HepG2 (cell line): ENCODE measurements around the gene JSRP1. TPM values are rescaled to one million over a fixed set of nuclear protein-coding genes. Genes with fewer than 3 reads are reported as not detected.

Source experiments
- ATAC-seq: fragments of 200-7000 bp; cut with Tn5 transposase; 3 replicates; pipeline ENCODE4 v1.9.1; 2020; ENCODE audit warnings: mild to moderate bottlenecking, moderate library complexity
- BruUV-seq: library from RNA; stranded (reverse); fragments of 400-500 nt; replicated peaks from 2 replicates; lab custom pipeline; 2021; lab: Mats Ljungman, UMichigan
- CTCF ChIA-PET: fragments of 300-600 bp; formaldehyde crosslinking; extraction: SDS; loops from one replicate; lab custom pipeline; 2021; ENCODE audit warnings: low total read pairs, inconsistent platforms, low intra/inter-chr PET ratio; lab: Yijun Ruan, JAX
- POLR2A ChIA-PET: fragments of 350-600 bp; sonication (Branson Sonifier 250); formaldehyde crosslinking; loops from one replicate; lab custom pipeline; 2020; ENCODE audit warnings: antibody characterized with exemption, inconsistent platforms; lab: Yijun Ruan, JAX
- DNase-seq: peaks from one replicate; pipeline ENCODE4 v3.0.0-alpha.2; 2015; ENCODE audit warnings: low spot score
- FAIRE-seq: peaks from 3 replicates; lab custom pipeline; 2011; peaks lifted over from hg19 to GRCh38; lab: Jason Lieb, UNC
- H2AFZ ChIP-seq: one replicate; pipeline ENCODE4 v1.6.1; 2011; ENCODE audit warnings: low read length, inconsistent platforms
- H3K27ac ChIP-seq: fragments of 300-600 bp; 3 replicates; pipeline ENCODE4 v1.8.0; 2011; ENCODE audit warnings: mixed run types, mild to moderate bottlenecking, mixed read lengths, low read length, inconsistent platforms; ENCODE audit not compliant: insufficient read depth; ENCODE audit errors: extremely low read length
- H3K27me3 ChIP-seq, 2 experiments: fragments of 200-600 bp in 1 of 2; 2 replicates in 1 of 2; 3 replicates in 1 of 2; pipeline versions ENCODE4 v1.6.0 to v1.8.0; 2011; ENCODE audit warnings: low read length in 2 of 2, mild to moderate bottlenecking in 2 of 2, moderate library complexity in 2 of 2, inconsistent platforms in 1 of 2; ENCODE audit not compliant: insufficient read depth in 2 of 2, control insufficient read depth in 1 of 2
- H3K36me3 ChIP-seq, 2 experiments: fragments of 200-600 bp in 1 of 2; replicated peaks in 1 of 2; 2 replicates in 1 of 2; 3 replicates in 1 of 2; pipeline versions ENCODE4 v1.5.1 to v1.8.0; 2011; ENCODE audit warnings: low read length in 2 of 2, inconsistent platforms in 1 of 2; ENCODE audit not compliant: insufficient read depth in 2 of 2, control insufficient read depth in 1 of 2
- H3K4me1 ChIP-seq: 2 replicates; pipeline ENCODE4 v1.5.1; 2012; ENCODE audit warnings: low read length, inconsistent platforms; ENCODE audit not compliant: insufficient read depth
- H3K4me2 ChIP-seq: 2 replicates; pipeline ENCODE4 v1.6.0; 2011; ENCODE audit warnings: low read depth, low read length, inconsistent platforms
- H3K4me3 ChIP-seq, 3 experiments: fragments of 200-600 bp in 1 of 3; sonication (generic), shearing (Covaris generic) in 1 of 3; replicated peaks in 1 of 3; 2 replicates each; pipeline ENCODE4 v1.5.1; 2011 to 2016; ENCODE audit warnings: low read length in 3 of 3, inconsistent platforms in 2 of 3, low read depth in 2 of 3, mild to moderate bottlenecking in 2 of 3, control low read depth in 1 of 3, mixed read lengths in 1 of 3; ENCODE audit not compliant: insufficient read depth in 1 of 3
- H3K79me2 ChIP-seq: one replicate; pipeline ENCODE4 v1.6.1; 2011; ENCODE audit warnings: low read length, inconsistent platforms; ENCODE audit not compliant: insufficient read depth
- H3K9ac ChIP-seq: 2 replicates; pipeline ENCODE4 v1.6.0; 2011; ENCODE audit warnings: mild to moderate bottlenecking, low read depth, low read length, inconsistent platforms; ENCODE audit not compliant: insufficient read depth
- H3K9me3 ChIP-seq: 2 replicates; pipeline ENCODE4 v1.5.1; 2012; ENCODE audit warnings: mild to moderate bottlenecking, low read length
- H4K20me1 ChIP-seq: 2 replicates; pipeline ENCODE4 v1.6.0; 2011; ENCODE audit warnings: inconsistent platforms, mild to moderate bottlenecking, low read length, moderate library complexity; ENCODE audit not compliant: insufficient read depth
- AGO2 ChIP-seq: fragments of 200-400 bp; formaldehyde crosslinking; optimal IDR thresholded peaks from 2 replicates; pipeline ENCODE3; 2017; ENCODE audit warnings: mild to moderate bottlenecking, low read depth, low read length, moderate library complexity
- ZBTB38 ChIP-seq: sonication (generic); formaldehyde crosslinking; IDR thresholded peaks from 2 replicates; pipeline ENCODE4 v1.5.1; 2020; ENCODE audit warnings: mild to moderate bottlenecking, missing genetic modification reagents
- WGBS: methylation state at CpG from one replicate; pipeline ENCODE4 v1.1.6; 2017; ENCODE audit warnings: low lambda C conversion rate; 5-methylcytosine and 5-hydroxymethylcytosine counted together
- in situ Hi-C: cut with HindIII; loops from 2 replicates; pipeline ENCODE4 v1.10.0; 2017; ENCODE audit warnings: low pct_unique_long_range_greater_than_20kb; ENCODE audit not compliant: extremely low pct_ligation_motif_present
- intact Hi-C: fragments of 100-400 bp; cut with micrococcal nuclease; formaldehyde crosslinking; loops from one replicate; pipeline ENCODE4 v1.10.0; 2022; ENCODE audit not compliant: unreplicated experiment
- polyA plus RNA-seq, 8 experiments: library from polyadenylated mRNA; depleted of rRNA in 3 of 8; stranded (reverse) in 7 of 8; unstranded in 1 of 8; fragments of >200 nt; fragmentation: Illumina TruSeq in 4 of 8; extraction: Trizol in 4 of 8; gene quantifications; 2 replicates each; pipeline versions ENCODE4 v1.2.1 to v1.2.3, GENCODE V29; 2011 to 2016; ENCODE audit warnings: low read depth in 4 of 8, missing spikeins in 1 of 8, mixed read lengths in 1 of 8; ENCODE audit not compliant: insufficient read depth in 1 of 8
- total RNA-seq, 5 experiments: library from RNA; depleted of rRNA; stranded (reverse); fragments of >200 nt; fragmentation: Illumina TruSeq; extraction: Trizol; gene quantifications; 2 replicates each; pipeline ENCODE4 v1.2.3, GENCODE V29; 2016; ENCODE audit warnings: low read depth in 1 of 5
- TF ChIP-seq, protein P1 (sequence below): sonication (generic); formaldehyde crosslinking; IDR thresholded peaks from 2 replicates; pipeline ENCODE4 v1.5.0; 2020; ENCODE audit warnings: mild to moderate bottlenecking, missing genetic modification reagents
- TF ChIP-seq, protein P2 (sequence below): sonication (generic); formaldehyde crosslinking; IDR thresholded peaks from 2 replicates; pipeline ENCODE4 v1.8.0; 2022; ENCODE audit warnings: missing genetic modification reagents, mild to moderate bottlenecking, moderate library complexity, borderline replicate concordance

JSRP1 gene
- total and polyA plus RNA-seq, 2 of the 13 experiments (the other 11 are each of a cell fraction or from before 2014, with no cell fraction given) = 0.16 to 0.38 TPM

DNA sequence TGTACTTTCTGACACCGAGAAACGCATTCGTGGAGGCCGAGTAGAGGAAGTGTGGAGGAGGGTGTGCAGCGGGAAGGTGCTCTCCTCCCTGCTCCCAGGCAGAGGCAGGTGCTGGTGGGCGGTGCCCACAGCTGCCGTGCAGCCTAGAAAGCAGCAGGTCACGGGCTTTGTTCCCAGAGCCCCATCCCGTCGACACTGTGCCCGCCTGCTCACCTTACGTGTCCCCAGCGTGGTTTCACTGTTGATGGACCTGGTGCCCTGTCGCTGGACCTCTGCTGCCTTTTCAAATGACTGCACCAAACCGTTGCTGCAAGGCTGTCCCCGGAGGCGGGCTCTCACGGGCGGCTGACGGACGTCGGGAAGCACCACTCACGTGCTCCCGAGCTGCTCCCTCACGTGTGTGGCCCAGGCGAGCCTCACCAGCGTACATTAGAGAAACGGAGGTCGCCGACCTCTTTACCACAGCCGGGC lies 40.9 kb downstream of the JSRP1 start:
- POLR2A ChIA-PET = interaction anchor here (0.6 kb wide), 1 partner anchor 17 kb away, joined by 3 read pairs; no protein-coding TSS in a partner anchor
- Histone ChIP-seq H3K4me3 (no peak overlapping the region), H3K9ac (no peak overlapping the region), H3K9me3 (no peaks in the 10 kb centered on the region), H3K4me1 (peaks cover 27% of the 10 kb centered on the region), H3K27ac (no peak overlapping the region), H2AFZ (no peak overlapping the region), H3K36me3 (peaks cover 41 to 79% of the 10 kb centered on the region in 2 experiments), H3K79me2 (no peaks in the 10 kb centered on the region), H3K27me3 (no peaks in the 10 kb centered on the region), H3K4me2 (no peak overlapping the region), H4K20me1 (no peaks in the 10 kb centered on the region)
- 0 out of 2 replicates have a peak, but pooled peaks have one; percentile 39 for TF ChIP-seq ZBTB38
- TF ChIP-seq, protein P1, sequence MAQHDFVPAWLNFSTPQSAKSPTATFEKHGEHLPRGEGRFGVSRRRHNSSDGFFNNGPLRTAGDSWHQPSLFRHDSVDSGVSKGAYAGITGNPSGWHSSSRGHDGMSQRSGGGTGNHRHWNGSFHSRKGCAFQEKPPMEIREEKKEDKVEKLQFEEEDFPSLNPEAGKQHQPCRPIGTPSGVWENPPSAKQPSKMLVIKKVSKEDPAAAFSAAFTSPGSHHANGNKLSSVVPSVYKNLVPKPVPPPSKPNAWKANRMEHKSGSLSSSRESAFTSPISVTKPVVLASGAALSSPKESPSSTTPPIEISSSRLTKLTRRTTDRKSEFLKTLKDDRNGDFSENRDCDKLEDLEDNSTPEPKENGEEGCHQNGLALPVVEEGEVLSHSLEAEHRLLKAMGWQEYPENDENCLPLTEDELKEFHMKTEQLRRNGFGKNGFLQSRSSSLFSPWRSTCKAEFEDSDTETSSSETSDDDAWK = no peak
- FAIRE-seq (no peak), ATAC-seq (no peak), DNase-seq (no peak)
- no TSS peak for BruUV-seq
- CTCF ChIA-PET = no interaction called here
- intact Hi-C loops (no loop called here), in situ Hi-C loops (no loop called here)
- WGBS = 97% methylated on average over 30 of the region's 31 CpGs

DNA sequence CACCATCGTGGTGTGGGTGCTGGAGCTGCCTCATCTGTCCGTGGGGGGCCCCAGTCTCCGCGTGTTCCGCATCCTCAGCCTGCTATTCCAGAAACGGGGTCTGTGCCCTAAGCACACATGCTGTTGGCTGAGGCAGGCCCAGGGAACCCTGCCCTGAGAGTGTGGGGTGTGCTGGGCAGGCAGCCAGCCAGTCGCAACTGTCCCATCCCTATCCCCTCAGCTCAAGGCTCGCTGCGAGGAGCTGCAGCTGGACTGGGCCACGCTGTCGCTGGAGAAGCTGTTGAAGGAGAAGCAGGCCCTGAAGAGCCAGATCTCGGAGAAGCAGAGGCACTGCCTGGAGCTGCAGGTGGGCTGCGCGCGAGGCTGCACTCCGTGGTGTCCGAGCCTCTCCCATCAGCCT lies 42.0 kb downstream of the JSRP1 start:
- BruUV-seq = no TSS peak
- no peaks in the 10 kb centered on the region for H4K20me1 ChIP-seq

More for the DNA sequence above, 42.0 kb downstream of the JSRP1 start:
- TF ChIP-seq AGO2 = peak; percentile 56
- TF ChIP-seq, protein P2, sequence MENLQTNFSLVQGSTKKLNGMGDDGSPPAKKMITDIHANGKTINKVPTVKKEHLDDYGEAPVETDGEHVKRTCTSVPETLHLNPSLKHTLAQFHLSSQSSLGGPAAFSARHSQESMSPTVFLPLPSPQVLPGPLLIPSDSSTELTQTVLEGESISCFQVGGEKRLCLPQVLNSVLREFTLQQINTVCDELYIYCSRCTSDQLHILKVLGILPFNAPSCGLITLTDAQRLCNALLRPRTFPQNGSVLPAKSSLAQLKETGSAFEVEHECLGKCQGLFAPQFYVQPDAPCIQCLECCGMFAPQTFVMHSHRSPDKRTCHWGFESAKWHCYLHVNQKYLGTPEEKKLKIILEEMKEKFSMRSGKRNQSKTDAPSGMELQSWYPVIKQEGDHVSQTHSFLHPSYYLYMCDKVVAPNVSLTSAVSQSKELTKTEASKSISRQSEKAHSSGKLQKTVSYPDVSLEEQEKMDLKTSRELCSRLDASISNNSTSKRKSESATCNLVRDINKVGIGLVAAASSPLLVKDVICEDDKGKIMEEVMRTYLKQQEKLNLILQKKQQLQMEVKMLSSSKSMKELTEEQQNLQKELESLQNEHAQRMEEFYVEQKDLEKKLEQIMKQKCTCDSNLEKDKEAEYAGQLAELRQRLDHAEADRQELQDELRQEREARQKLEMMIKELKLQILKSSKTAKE (CRISPR knock-in tag) = no peak
- DNase-seq (no peak), ATAC-seq (no peak), FAIRE-seq (no peak)
- Histone ChIP-seq H3K4me3 (no peak overlapping the region), H3K9ac (no peak overlapping the region), H3K4me2 (no peak overlapping the region), H3K4me1 (peaks cover 27% of the 10 kb centered on the region), H3K27ac (no peak overlapping the region), H2AFZ (no peak overlapping the region), H3K9me3 (no peaks in the 10 kb centered on the region), H3K36me3 (peaks cover 36 to 77% of the 10 kb centered on the region in 2 experiments), H3K27me3 (no peaks in the 10 kb centered on the region), H3K79me2 (no peaks in the 10 kb centered on the region)
- ChIA-PET POLR2A (interaction anchor here (0.9 kb wide), 1 partner anchor 18 kb away, joined by 3 read pairs; no protein-coding TSS in a partner anchor), CTCF (no interaction called here)
- in situ Hi-C loops (loop anchor here (5.0 kb wide), 1 partner anchor 42 kb away; no protein-coding TSS in a partner anchor), intact Hi-C loops (no loop called here)
- 100% methylated on average over 8 of the region's 17 CpGs for WGBS
